Stimulated activated CD4-positive, alpha-beta T cell treated with anti-CD3 and anti-CD28 coated beads, TNF-alpha, amount 100 ng/mL, for 4 hours (primary cell): ENCODE data around the gene FAM53C.
"Not testable (repeated sequence)": the region's sequence is repeated elsewhere in the genome, so short reads cannot be mapped to it uniquely, and the experiment has no call there.

Experiments used
- DNase-seq, 3 experiments: peaks; one replicate each; pipeline ENCODE4 v3.0.0-alpha.2; 2020; ENCODE audit warnings: low read depth in 3 of 3

FAM53C gene

DNA sequence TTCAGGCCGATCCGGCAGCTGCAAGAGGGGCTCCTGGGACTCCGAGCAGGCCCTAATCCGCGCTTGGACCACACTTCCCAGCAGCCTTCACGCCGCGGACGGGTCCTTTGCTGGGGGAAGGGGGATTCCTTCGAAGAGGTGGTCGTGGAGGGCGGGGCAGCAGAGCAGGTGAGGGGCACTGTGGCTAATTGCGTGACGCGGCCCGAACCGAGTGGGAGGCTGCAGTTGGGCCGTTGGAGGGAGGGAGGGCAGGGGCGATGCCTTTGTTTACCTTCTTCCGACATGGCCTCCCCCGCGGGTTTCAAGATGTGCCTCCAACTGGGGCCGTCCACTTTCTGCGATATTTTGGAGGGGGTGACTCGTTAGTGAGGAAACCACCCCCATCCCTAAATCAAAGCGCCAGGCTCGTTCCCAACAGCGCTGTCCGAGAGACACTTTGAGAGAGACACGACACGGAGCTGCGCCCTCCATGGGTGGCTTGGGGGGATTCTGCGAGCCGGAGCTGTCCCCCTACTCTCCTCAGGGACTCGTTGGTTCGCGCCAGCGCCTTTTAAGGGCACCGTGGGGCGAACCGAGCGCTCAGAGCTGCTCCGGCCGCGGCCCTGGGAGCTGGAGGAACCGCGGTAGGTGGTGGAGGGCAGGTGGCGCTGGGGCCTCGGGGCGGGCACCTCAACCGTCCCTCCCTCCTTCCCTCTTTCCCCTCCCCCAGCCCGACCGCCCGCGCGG lies at the start of gene FAM53C:
Gene FAM53C, plus strand, starts transcription at position 582 of the 726 bp plus-strand sequence. CDS start 3,070 bp downstream, outside the sequence.
- DNase-seq, result peak; percentile 82 to 89 (median 87)

- DNase-seq, result no peak
Measured at GRCh38 chr5:138289296-138289695, 48.8 kb upstream of the FAM53C start.

- DNase-seq, result no peak
Measured at GRCh38 chr5:138303372-138303771, 34.7 kb upstream of the FAM53C start.

DNA sequence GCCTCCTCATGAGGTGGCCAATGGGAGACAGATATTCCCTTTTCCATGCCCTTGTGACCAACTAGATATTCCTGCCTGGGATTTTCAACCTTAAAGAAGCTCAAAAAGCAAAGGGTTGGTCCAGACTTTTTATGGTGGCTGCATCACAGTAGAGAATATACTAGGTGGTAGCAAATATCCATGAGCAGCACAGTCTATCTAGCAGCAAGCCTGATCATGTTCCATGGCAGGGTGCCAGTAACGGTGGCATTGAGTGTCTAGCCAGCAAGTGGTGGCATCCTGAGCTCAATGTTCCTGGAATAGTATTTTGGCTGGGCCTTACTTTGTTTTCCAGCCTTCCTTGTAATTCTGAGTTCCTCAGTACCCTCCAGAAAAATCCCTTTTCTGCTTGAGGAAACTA lies 32.3 kb upstream of the FAM53C start:
- DNase-seq, result no peak

- DNase-seq, result no peak
Measured at GRCh38 chr5:138315751-138316278, 22.3 kb upstream of the FAM53C start.

DNA sequence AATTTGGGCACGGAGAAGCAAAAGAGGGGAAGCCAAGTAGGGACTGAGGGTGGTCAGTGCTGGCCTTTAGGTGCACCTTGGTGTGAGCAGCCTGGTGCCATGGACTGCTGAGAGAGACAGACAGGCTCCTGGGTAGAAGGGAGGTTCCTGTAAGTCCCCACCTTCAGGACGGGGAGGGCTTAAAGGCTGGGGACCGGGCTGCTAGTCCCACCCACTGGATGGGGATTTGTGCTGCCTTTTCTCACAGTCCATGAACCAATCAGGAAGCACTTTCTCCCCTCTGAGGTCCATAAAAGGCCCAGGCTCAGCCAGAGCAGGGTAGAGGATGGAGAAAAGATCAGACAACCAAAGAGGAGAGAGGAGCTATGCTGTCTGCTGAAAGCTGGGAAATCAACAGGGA lies 21.7 kb upstream of the FAM53C start:
- no peak for DNase-seq

DNA sequence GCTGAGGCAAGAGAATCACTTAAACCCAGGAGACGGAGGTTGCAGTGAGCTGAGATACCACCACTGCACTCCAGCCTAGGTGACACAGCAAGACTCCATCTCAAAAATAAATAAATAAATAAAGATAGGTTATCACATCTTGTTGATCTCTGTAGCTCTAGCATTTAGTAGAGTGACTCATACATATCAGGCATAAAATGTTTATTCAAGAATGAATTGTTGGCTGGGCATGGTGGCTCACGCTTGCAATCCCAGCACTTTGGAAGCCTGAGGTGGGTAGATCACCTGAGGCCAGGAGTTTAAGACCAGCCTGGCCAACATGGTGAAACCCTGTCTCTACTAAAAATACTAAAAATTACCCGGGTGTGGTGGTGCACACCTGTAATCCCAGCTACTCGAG lies 19.9 kb upstream of the FAM53C start:
- not testable (repeated sequence) for DNase-seq

- no peak for DNase-seq
Measured at GRCh38 chr5:138330813-138331448, 7.1 kb upstream of the FAM53C start.

DNA sequence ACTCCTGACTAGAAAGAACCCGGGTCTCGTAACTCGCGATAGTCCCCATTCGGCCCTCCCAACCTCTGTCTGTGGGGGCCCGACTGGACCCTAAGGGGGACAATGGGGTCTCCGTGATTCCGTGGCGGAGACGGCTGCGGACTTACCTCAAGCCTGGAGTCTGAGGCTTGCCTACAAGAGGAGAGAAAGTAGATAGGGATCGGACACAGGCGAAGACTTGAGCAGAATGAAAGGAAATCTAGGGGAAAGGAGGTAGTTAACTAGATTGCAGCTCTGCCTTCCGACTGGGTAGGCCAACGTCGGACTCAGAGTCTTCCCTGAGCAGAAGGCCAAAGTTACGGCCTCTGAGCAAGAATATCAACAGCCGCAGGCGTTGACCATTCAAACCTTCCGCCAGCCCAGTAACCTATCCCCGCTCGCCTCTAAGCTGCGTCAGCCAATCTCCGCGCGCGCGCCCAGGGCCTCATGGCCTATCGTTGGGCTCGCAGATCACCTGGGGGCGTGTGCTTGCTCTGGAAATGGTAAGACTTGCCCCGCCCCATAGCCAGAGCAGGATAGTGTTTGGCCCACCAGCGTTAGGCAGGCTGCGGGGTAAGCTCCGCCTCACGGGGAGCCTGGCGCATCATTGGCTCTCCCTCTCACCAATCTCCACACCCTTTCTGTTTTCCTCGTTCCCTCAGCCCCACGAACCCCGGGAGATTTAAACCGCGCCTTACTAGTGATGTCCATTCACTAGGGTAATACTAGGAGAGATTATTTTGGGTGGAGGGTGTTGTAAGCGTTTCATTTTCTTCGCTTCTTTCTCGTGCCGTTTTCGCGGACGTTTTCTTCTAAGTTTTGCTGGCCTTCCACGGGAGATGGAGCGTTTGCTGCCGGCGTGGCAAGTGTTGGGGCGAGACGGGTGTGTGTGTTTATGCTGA lies 6.4 kb upstream of the FAM53C start, which contains the start of gene CDC25C:
Gene CDC25C, minus strand, starts transcription at position 356 of the 920 bp plus-strand sequence. CDS start 624 bp downstream, outside the sequence.
- DNase-seq, result peak; percentile 81 to 95 (median 93)

GRCh38 chr5:138334867-138335447 lies 3.1 kb upstream of the FAM53C start:
- no peak for DNase-seq

- no peak for DNase-seq
Measured at GRCh38 chr5:138336952-138337684, 948 bp upstream of the FAM53C start.

GRCh38 chr5:138338411-138339090 lies 485 bp downstream of the FAM53C start:
- DNase-seq, result no peak

DNA sequence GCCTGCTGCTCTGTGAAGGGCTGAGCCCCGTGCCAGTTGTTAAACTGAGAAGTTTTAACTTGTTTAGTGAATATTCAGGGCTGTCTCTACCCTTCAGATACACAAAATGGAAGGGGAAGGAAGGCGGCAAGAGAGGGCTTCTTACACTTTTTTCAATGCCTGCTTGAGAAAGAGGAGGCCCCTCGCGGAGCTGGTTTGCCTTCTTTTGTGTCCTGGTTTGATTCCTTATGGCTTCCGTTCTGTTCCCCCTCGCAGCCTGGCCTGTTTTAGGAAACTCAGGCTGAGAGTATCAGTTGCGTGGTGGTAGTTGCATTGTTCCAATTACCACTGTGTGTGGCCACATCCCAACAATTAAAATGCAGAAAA lies 1.0 kb downstream of the FAM53C start:
- no peak for DNase-seq

DNA sequence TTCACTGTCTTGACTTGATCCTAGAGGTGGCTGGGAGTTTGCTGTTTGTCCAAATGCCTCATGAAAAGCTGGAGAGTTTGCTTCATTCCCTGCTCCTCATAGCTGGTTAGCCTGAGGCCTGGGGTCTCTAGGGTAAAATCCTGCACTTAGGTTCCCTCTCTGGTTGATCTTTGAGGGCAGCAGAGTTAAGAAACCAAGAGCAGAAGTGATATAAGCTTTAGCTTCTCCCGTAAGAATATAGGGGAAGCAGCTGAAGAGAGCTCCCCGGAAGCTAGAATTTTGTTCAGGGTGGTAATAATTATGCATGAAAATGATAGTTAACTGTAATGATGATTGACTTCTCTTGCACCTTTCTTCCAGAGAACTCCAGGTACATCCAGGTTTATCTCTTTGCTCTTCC lies 1.4 kb downstream of the FAM53C start:
- DNase-seq, result no peak

DNA sequence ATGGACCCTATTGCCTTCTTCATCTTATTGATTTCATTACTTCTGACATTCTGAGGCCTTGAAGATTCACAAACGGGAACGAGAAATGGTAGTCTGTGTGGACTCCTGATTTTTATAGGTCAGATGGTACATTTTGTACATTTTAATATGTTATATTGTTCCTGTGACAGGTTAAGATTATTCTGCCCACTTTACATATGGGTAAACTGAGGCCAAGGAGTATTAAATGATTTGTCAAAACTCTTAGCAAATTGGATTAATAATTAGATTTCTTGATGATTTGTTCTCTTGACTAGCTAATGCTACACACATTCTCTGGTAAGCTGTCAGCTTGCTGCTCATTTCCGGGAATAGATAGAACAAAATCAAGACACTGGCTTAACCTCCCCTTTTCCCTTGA lies 1.9 kb downstream of the FAM53C start:
- DNase-seq, result no peak

DNA sequence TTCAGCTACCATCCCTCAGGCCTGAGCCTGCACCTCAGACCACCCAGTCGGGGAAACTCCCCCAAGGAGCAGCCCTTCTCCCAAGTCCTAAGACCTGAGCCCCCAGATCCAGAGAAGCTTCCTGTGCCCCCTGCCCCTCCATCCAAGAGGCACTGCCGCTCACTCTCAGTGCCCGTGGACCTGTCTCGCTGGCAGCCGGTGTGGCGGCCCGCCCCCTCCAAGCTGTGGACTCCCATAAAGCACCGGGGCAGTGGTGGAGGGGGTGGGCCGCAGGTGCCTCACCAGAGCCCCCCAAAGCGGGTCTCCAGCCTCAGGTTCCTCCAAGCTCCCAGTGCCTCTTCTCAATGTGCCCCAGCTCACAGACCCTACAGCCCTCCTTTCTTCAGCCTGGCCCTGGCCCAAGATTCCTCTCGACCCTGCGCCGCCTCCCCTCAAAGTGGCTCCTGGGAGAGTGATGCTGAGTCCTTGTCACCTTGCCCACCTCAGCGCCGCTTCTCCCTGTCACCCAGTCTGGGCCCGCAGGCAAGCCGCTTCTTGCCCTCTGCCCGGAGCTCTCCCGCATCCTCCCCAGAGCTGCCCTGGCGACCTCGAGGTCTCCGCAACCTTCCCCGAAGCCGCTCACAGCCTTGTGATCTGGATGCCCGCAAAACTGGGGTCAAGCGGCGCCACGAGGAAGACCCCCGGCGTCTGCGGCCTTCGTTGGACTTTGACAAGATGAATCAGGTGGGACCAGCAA lies 7.0 kb downstream of the FAM53C start:
- DNase-seq, result no peak

DNA sequence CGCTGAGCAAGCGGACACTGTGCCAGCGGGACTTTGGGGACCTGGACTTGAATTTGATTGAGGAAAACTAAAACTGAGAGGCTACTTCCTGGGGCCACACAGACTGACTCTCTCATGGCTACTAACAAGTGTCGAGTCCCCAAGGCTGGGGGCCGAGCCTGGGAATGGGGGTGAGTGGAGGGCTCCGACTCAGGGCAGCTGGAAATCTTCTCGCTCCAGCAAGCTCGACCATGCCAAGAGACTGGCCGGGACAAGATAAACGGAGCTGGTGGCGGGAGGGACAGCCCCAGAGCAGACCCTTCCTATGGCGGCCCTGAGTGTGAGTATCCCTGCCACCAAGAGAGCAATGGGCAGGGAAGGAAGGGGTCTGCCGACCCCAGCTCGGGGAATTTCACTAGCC lies 8.8 kb downstream of the FAM53C start:
- DNase-seq, result no peak

DNA sequence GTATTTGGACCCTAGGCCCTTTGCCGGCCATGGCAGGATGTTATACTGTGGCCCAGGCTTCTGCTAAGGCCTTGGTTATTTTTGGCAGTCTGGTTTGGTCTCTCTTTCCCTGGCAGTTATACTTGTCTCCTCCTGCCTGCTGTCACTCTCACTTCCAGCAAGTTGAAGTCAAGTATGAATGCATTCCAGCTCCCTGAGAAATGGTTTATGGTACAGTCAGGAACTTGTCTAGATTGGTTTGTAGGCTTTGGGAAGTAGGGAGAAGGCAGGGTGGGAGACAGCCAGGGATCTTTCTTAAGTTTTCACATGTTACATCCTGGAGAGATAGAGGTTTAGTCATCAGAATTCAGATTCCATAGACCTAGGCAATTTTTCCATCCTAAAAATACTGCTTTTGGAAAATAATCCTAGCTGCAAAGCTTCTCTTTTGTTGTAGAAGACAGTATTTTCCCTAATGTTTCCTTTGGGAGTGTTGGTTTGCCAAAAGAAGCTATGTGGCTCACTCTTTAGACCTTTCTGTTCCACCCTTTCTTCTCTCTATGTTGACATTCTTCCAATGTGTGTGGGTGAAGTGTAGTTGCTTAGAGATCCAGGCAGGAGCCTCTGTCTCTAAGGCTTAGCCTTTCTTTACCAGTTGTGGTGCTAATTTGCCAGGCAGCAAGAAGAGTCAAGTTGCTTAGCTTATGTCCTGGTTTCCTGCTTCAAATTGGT lies 11.9 kb downstream of the FAM53C start:
- DNase-seq, result no peak

DNA sequence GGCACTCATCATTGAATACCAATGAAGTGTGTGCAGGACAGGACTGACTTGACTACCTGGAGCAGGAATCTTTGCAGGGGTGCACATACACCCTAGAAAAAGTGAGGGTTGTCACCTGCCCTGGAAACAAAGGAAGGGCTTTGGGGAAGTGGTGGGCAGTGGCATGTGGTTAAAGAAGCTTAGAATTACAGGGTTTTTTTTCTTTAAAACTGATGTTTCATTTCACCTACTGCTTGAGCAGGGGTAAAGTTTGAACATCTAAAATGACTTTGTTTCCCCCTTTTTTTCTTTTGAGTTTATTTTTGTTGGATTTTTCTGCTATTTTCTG lies 12.5 kb downstream of the FAM53C start:
- DNase-seq, result no peak
